ENCODE measurements around the gene STK32C. TPM values are rescaled to one million over a fixed set of nuclear protein-coding genes. Genes with fewer than 3 reads are reported as not detected.

STK32C gene
- total and polyA plus RNA-seq, 2 donors (not counting 1 experiment from before 2014, with no cell fraction given), result 9.9 to 16.8 TPM

DNA sequence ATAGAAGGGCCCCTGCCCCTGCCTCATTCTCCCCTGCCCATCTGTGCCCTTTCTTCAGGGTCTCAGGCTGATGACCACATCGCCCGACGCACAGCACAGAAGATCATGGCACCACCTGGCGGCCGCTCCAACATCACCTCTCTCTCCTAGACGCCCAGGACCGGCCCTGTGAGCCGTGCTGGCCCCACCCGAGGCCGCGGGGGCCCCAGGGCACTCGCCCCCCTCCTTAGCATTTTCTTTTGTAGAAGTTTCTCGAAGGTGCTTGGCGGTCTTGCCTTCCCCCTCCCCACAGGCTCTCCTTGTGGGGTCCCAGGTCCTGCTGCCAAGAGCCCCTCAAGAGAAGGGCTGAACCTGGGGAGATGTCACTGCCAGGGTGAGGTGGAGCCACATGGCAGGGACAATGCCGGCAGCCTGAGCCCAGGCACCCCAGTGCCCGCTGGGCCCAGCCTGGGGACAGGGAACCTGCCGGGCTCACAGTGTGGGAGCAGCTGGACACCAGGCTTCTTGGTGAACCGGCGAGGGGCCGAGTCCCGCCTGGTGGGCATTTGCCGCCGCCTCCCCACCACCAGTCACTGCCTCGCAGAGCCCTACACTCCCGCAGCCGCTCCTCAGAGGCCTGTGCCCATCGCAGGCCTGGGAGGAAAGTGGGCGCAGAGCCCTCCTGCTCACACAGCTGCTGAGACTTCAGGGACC is 102.8 kb downstream of the STK32C start:
- Histone ChIP-seq H3K9me3 (ENCODE audit: control extremely low read depth in 1 of 3, control insufficient read depth in 2 of 3, insufficient read depth in 1 of 3, low read length in 2 of 3) (no peaks in the 10 kb centered on the region), H3K4me3 (ENCODE audit: control extremely low read depth in 1 of 5, extremely low read depth in 1 of 5, insufficient read depth in 1 of 5, low read depth in 2 of 5, low read length in 4 of 5) (no peak overlapping the region), H4K20me1 (ENCODE audit: control insufficient read depth, insufficient read depth, low read length, poor library complexity, severe bottlenecking) (no peaks in the 10 kb centered on the region), H3K4me1 (ENCODE audit: control insufficient read depth in 2 of 2, insufficient read depth in 2 of 2, low read length in 2 of 2) (no peaks in the 10 kb centered on the region), H3K9ac (ENCODE audit: low read length) (no peak overlapping the region), H3K79me2 (ENCODE audit: control insufficient read depth, insufficient read depth, low read length) (no peaks in the 10 kb centered on the region), H3K27ac (ENCODE audit: low read length in 2 of 2) (no peak overlapping the region), H2AFZ (ENCODE audit: insufficient read depth, low read depth, low read length, poor library complexity, severe bottlenecking) (no peak overlapping the region), H3K36me3 (replicated peaks in 1 of 2; ENCODE audit: control extremely low read depth in 1 of 2, control insufficient read depth in 1 of 2, extremely low read depth in 1 of 2, insufficient read depth in 2 of 2, low read length in 1 of 2) (no peaks in the 10 kb centered on the region), H3K27me3 (replicated peaks in 1 of 4; ENCODE audit: control extremely low read depth in 1 of 4, control insufficient read depth in 3 of 4, insufficient read depth in 4 of 4, low read length in 3 of 4) (no peaks in the 10 kb centered on the region), H3K4me2 (replicated peaks; ENCODE audit: low read depth, low read length, poor library complexity, severe bottlenecking) (no peak overlapping the region)
- H3K27me3 Mint-ChIP-seq, result no peaks in the 10 kb centered on the region
- H3K4me3 Mint-ChIP-seq, result no peak overlapping the region
- ChIA-PET POLR2A (no interaction called here), CTCF (no interaction called here)
- no peaks in the 10 kb centered on the region for H3K9me3 Mint-ChIP-seq (ENCODE audit: insufficient read depth)
- TF ChIP-seq CTCF (IDR thresholded peaks at IDR 0.05), result no peak
- no peak for TF ChIP-seq EZH2 (IDR thresholded peaks at IDR 0.05; ENCODE audit: borderline replicate concordance, insufficient read depth, low read depth, low read length, poor library complexity, severe bottlenecking)
- peaks cover 5% of the 10 kb centered on the region for H3K4me1 Mint-ChIP-seq
- H3K27ac Mint-ChIP-seq, result no peak overlapping the region
- WGBS (ENCODE audit: insufficient coverage), result 90% methylated on average over 24 of the region's 28 CpGs
- ATAC-seq (ENCODE audit: low read depth), result no peak
- no peak for DNase-seq
- intact Hi-C loops (cut with micrococcal nuclease), result no loop called here

GRCh38 chr10:132204078-132204780 is 103.5 kb downstream of the STK32C start:
- CTCF ChIA-PET, result no interaction called here
- 86% methylated on average over 20 of the region's 20 CpGs for WGBS (ENCODE audit: insufficient coverage)
- Histone ChIP-seq H3K4me1 (ENCODE audit: control insufficient read depth in 2 of 2, insufficient read depth in 2 of 2, low read length in 2 of 2) (no peaks in the 10 kb centered on the region), H2AFZ (ENCODE audit: insufficient read depth, low read depth, low read length, poor library complexity, severe bottlenecking) (no peak overlapping the region), H3K4me2 (replicated peaks; ENCODE audit: low read depth, low read length, poor library complexity, severe bottlenecking) (no peak overlapping the region), H3K36me3 (replicated peaks in 1 of 2; ENCODE audit: control extremely low read depth in 1 of 2, control insufficient read depth in 1 of 2, extremely low read depth in 1 of 2, insufficient read depth in 2 of 2, low read length in 1 of 2) (no peaks in the 10 kb centered on the region), H3K4me3 (ENCODE audit: control extremely low read depth in 1 of 5, extremely low read depth in 1 of 5, insufficient read depth in 1 of 5, low read depth in 2 of 5, low read length in 4 of 5) (no peak overlapping the region), H3K9me3 (ENCODE audit: control extremely low read depth in 1 of 3, control insufficient read depth in 2 of 3, insufficient read depth in 1 of 3, low read length in 2 of 3) (no peaks in the 10 kb centered on the region), H3K79me2 (ENCODE audit: control insufficient read depth, insufficient read depth, low read length) (no peaks in the 10 kb centered on the region), H4K20me1 (ENCODE audit: control insufficient read depth, insufficient read depth, low read length, poor library complexity, severe bottlenecking) (no peaks in the 10 kb centered on the region), H3K27me3 (replicated peaks in 1 of 4; ENCODE audit: control extremely low read depth in 1 of 4, control insufficient read depth in 3 of 4, insufficient read depth in 4 of 4, low read length in 3 of 4) (no peaks in the 10 kb centered on the region), H3K27ac (ENCODE audit: low read length in 2 of 2) (no peak overlapping the region), H3K9ac (ENCODE audit: low read length) (no peak overlapping the region)
- Mint-ChIP-seq H3K9me3 (ENCODE audit: insufficient read depth) (no peaks in the 10 kb centered on the region), H3K4me1 (peaks cover 5% of the 10 kb centered on the region), H3K27me3 (no peaks in the 10 kb centered on the region), H3K4me3 (no peak overlapping the region), H3K27ac (no peak overlapping the region)
- TF ChIP-seq EZH2 (IDR thresholded peaks at IDR 0.05; ENCODE audit: borderline replicate concordance, insufficient read depth, low read depth, low read length, poor library complexity, severe bottlenecking) (no peak), CTCF (IDR thresholded peaks at IDR 0.05) (no peak)
- ATAC-seq (ENCODE audit: low read depth) (no peak), DNase-seq (no peak)
- intact Hi-C loops (cut with micrococcal nuclease), result no loop called here
- POLR2A ChIA-PET, result no interaction called here

Data from B cell (primary cell).